ENCODE data around the gene NPB. TPM values are rescaled to one million over a fixed set of nuclear protein-coding genes. Genes with fewer than 3 reads are reported as not detected.

NPB gene
- under 1 TPM in 7 of 8 experiments, not detected in 1; 0.15 to 0.92 (median 0.43) TPM for total RNA-seq

DNA sequence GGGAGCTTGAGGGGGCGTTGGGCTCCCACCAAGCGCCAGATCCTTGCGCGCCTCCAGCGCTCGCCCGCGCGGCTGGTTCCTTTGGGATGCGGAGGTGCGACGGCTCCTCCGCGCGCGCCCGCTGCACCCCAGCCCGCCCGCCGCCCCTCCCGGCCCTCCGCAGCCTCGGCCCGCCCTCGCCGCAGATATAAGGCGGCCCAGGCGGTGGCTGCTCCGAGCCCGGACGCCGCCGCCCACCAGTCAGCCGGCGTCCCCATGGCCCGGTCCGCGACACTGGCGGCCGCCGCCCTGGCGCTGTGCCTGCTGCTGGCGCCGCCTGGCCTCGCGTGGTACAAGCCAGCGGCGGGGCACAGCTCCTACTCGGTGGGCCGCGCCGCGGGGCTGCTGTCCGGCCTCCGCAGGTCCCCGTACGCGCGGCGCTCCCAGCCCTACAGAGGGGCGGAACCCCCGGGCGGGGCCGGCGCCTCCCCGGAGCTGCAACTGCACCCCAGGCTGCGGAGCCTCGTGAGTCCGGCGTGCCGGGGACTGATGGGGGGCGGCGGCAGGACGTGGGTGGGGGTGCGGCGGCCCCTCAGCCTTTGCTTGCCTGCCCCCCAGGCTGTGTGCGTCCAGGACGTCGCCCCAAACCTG, at the start of gene NPB:
TSS of gene NPB (plus strand) at position 216 of the 630 bp plus-strand sequence. CDS start at position 256, 40 bp downstream.
- H3K4me1 ChIP-seq (replicated peaks in 1 of 2) = peaks cover 4% of the 10 kb centered on the region in 2 donors
- WGBS, 10 experiments = 0 to 27% (median 0%) methylated on average over 1 to 2 of the region's 79 CpGs; no CpG with 5 or more reads in 7 of the 10 experiments
- ATAC-seq (replicated peaks in 6 of 8) = peak; percentile 49 to 78 (median 56)
- H3K4me3 ChIP-seq = peak within 1 kb of the TSS; percentile 14 to 29 (median 26)
- in situ Hi-C loops (cut with MboI; ENCODE audit: low pct_unique_long_range_greater_than_20kb in 2 of 9, low sequenced_read_pairs in 9 of 9, unreplicated experiment in 9 of 9) = no loop called here
- H3K27ac ChIP-seq = no peak within 1 kb of the TSS

DNA sequence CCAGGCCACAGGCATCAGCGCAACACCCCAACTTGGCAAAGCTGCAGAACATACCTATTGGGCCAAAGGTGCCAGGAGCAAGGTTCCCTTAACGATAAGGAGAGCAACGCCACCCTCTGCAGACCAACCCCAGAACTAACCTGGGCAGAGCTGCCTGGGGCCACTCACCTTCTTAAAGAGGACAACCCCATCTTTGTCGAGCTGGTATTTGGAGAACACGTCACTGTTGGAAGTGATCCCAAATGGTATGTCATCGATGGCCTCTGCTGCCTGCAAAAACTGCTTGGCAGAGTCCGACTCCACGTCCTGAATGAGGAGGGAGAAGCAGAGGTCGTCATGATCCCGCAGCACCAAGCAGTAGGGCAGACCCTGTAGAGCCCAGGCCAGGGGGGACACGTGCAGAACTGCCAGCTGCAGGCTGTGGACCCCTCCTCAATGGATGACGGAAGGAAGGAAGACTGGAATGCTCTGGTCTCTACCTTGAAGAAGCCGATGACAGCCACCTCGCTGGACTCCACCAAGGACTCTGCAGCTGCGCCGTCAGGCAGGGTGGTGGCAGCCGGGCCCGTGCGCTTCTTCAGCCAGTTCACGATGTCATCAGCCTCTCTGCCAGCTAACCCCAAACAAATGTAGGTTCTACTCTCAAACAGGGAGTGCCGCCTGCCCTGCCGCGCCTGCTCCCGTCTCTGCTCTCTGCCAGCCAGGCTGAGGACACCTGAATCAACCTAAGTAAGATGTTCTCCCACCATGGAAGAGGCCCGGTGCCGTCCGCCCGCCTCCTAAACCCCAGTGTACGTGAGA, 46.9 kb upstream of the NPB start:
- in situ Hi-C loops (cut with MboI; ENCODE audit: low pct_unique_long_range_greater_than_20kb in 2 of 9, low sequenced_read_pairs in 9 of 9, unreplicated experiment in 9 of 9) = no loop called here
- H3K4me1 ChIP-seq (replicated peaks in 1 of 2) = peaks cover 5 to 12% of the 10 kb centered on the region in 2 donors
- WGBS, 10 experiments = 48 to 96% (median 82%) methylated on average over 4 to 13 of the region's 29 CpGs; no CpG with 5 or more reads in 3 of the 10 experiments
- no peak overlapping the region for H3K27ac ChIP-seq
- peak in 2 of 8 experiments; percentile 4 to 8 for ATAC-seq (replicated peaks in 6 of 8)
- no peak overlapping the region for H3K4me3 ChIP-seq

DNA sequence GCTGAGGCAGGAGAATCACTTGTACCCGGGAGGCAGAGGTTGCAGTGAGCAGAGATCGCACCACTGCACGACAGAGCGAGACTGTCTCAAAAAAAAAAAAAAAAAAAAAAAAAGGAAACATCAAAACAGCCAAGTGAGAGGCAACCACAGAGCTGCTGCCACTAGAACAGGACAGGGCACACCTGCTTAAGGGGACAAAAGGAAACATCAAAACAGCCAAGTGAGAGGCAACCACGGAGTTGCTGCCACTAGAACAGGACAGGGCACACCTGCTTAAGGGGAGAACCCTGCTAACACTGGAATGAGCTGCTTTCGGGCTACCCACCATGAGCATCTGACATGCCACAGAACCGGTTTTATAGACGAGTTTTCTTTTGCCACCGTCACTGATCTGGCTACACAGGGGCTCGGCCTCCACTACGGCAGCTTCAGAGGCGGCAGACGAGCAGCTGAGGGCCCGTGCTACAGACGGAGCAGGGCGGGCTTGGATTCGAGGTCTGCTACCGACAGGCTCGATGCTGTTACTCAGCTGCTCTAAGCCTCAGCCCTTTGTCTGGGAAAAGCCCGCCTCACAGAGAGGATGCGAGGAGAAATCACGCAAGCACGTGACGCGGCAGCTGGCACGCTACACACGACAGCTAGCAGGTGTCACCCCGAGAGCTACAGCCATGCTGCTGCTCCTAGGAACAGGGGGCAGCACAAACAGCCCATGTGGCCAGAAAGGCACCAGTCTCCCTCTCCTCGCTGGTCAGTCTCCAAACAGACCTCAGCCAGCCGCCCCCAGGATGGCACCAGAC, 43.7 kb upstream of the NPB start:
- WGBS, 10 experiments = 76 to 96% (median 93%) methylated on average over 3 to 12 of the region's 30 CpGs; no CpG with 5 or more reads in 4 of the 10 experiments
- Histone ChIP-seq H3K4me1 (replicated peaks in 1 of 2) (peaks cover 20 to 22% of the 10 kb centered on the region in 2 donors), H3K27ac (no peak overlapping the region), H3K4me3 (peak overlapping the region in 3 of 5 donors; percentile 66 to 78 (median 73))
- in situ Hi-C loops (cut with MboI; ENCODE audit: low pct_unique_long_range_greater_than_20kb in 2 of 9, low sequenced_read_pairs in 9 of 9, unreplicated experiment in 9 of 9) = no loop called here
- ATAC-seq (replicated peaks in 6 of 8) = no peak

DNA sequence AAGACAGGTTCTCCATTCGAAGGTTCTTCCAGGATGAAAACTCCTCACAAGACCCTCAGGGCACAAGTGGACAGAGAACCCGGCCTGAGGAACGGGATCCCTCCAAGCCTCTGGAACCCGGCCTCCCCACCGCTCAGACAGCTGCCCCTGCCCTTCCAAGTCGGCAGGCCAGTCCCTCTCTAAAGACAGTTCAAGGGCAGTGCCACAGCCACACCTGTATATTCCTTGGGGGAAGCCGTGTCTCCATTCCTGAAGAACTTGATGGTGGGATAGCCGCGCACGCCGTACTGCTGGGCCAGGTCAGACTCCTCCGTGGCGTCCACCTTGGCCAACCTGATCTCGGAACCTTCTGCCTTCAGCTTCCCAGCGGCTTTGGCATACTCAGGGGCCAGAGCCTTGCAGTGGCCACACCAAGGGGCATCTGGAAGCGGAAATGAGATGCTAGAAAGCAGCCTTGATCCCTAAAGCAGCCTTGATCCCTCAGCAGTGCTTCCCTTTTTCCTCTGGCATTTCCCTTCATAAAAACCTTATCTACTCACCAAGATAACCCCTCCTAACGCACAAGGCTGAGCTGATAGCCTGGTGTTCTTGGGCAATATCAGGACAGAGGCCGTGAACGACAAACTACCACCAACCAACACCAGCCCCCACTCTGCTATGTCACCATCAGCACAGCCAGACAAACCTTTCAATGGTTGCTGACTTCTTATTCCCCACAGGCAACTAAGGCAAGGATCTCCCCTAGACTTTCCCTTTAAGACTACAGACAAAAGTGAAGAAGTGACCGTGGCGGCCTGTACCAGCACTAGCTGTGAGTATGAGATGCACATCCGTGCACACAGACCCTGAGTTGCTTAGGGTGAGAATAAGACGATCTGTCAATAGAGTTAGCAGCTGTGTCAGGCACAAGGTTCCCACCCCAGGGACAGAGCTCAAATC, 42.8 kb upstream of the NPB start:
- Histone ChIP-seq H3K4me1 (replicated peaks in 1 of 2) (peaks cover 20 to 22% of the 10 kb centered on the region in 2 donors), H3K4me3 (peak overlapping the region; percentile 66 to 90 (median 73)), H3K27ac (peak overlapping the region; percentile 76 to 93)
- no peak for ATAC-seq (replicated peaks in 6 of 8)
- in situ Hi-C loops (cut with MboI; ENCODE audit: low pct_unique_long_range_greater_than_20kb in 2 of 9, low sequenced_read_pairs in 9 of 9, unreplicated experiment in 9 of 9) = no loop called here
- 0 to 91% (median 56%) methylated on average over 1 to 12 of the region's 23 CpGs; no CpG with 5 or more reads in 2 of the 10 experiments for WGBS, 10 experiments

DNA sequence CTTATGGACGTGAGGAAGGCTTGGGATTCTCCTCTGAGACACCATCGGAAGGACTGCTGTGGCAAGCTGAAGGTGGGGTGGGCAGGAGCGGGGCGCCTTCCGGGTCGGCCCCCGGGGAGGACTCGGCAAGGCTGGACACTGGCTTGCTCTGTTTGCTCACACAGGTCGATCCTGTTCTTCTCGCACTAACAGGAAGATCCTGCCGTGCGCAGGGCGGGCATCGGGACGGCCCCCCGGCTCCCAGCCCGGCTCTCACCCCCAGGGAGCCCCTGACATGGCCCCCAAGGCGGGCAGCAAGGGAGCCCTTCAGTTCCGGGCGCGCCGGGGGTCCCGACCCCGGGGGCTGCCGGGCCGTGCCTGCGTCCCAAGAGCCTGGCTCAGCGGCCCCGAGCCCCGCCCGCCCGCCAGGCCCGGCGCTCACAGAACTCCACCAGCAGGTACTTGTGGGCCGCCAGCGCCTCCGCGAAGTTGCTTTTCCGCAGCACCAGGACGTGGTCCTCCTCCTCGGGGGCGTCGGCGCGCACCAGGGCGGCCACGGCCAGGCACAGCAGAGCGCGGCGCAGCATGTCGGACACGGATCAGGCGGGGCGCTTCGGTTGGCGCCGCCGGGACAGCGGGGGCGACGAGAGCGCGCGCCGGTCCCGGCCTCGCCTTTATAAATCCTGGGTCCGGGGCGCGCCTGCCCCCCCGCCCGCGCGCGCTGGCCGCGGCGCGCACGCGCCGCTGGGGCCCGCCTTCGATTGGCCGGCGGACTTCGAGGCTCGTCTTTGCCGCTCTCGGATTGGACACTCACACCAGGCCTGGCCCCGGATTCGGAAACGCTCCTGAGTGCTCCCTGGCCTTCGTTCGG, 41.9 kb upstream of the NPB start, which contains the start of gene P4HB:
TSS of gene P4HB (minus strand) at position 630 of the 850 bp plus-strand sequence. CDS start at position 566, 64 bp downstream.
- in situ Hi-C loops (cut with MboI; ENCODE audit: low pct_unique_long_range_greater_than_20kb in 2 of 9, low sequenced_read_pairs in 9 of 9, unreplicated experiment in 9 of 9) = no loop called here
- peak within 1 kb of the TSS; percentile 66 to 90 (median 76) for H3K4me3 ChIP-seq
- H3K27ac ChIP-seq = peak within 1 kb of the TSS; percentile 95 to 98
- H3K4me1 ChIP-seq (replicated peaks in 1 of 2) = peaks cover 20 to 22% of the 10 kb centered on the region in 2 donors
- 0% methylated on average over 1 to 8 of the region's 95 CpGs; no CpG with 5 or more reads in 6 of the 10 experiments for WGBS, 10 experiments
- ATAC-seq (replicated peaks in 6 of 8) = no peak

DNA sequence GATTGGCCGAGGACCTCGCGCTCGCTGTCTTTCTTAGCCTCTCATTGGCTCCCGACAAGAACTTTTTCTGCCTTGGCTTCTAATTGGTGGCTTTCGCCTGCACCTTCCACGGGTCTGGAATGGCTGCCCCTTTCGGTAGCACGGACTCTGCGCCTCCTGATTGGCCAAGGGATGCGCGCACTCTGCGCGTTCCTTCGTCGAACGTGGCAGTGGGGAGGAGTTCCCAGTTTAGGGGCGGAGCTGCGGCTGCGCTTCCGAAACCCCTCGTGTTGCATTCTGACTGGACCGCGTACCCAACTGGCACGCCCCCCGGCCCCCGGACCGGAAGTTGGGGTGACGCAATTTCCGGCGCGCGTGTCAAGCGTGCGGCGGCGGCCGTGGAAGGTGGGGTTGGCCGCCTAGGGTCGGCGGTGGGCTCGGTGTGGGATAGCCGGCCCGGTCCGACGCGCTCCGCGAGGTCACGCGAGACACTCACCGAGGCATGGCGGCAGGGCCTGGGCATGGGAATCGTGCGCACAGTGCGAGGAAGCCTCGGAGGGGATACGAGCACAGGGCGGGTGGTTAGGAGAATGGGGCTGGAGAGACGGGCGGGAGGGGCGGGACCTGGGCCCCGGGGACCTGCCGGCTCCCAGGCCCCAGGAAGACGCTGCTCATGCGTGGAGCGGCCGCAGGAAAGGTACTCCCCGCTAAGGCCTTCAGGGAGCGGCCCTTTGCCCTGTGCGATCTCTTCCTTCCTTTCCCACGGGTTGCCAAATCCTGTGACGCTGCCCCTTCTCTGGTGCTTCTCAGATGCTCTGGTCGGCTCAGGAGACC, 41.1 kb upstream of the NPB start:
- in situ Hi-C loops (cut with MboI; ENCODE audit: low pct_unique_long_range_greater_than_20kb in 2 of 9, low sequenced_read_pairs in 9 of 9, unreplicated experiment in 9 of 9) = no loop called here
- Histone ChIP-seq H3K27ac (peak overlapping the region; percentile 95 to 98), H3K4me1 (replicated peaks in 1 of 2) (peaks cover 20 to 22% of the 10 kb centered on the region in 2 donors), H3K4me3 (peak overlapping the region; percentile 47 to 90 (median 69))
- ATAC-seq (replicated peaks in 6 of 8) = peak; percentile 71 to 89 (median 86)
- WGBS, 10 experiments = 0 to 1% (median 0%) methylated on average over 1 to 28 of the region's 74 CpGs; no CpG with 5 or more reads in 3 of the 10 experiments

DNA sequence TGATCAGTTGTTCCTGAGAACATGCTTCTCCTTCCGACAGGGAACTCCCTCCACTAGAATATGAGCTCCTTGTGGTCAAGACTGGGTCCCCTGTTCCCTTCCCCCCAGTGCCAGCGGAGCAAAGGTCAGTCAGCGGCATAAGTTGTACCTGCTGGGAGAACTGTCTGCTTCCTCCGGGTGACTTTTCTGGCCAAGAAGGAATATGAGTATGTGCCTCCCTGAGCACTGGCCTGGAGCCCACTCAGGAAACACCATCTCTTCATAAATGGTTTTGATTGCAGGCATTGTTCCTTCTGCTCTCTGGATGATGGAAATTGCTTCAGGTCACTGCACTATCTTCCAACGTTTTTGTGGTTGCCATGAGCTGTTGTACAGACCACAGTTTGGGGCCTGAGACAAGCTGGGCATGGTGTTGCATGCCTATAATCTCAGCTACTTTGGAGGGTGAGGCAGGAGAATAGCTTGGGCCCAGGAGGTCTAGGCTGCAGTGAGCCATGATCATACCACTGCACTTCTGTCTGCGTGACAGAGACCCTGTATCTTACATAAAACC, 38.8 kb upstream of the NPB start:
- in situ Hi-C loops (cut with MboI; ENCODE audit: low pct_unique_long_range_greater_than_20kb in 2 of 9, low sequenced_read_pairs in 9 of 9, unreplicated experiment in 9 of 9) = no loop called here
- WGBS, 10 experiments = 17 to 100% (median 79%) methylated on average over 1 to 5 of the region's 6 CpGs; no CpG with 5 or more reads in 3 of the 10 experiments
- no peak for ATAC-seq (replicated peaks in 6 of 8)
- Histone ChIP-seq H3K27ac (no peak overlapping the region), H3K4me1 (replicated peaks in 1 of 2) (peaks cover 31 to 40% of the 10 kb centered on the region in 2 donors), H3K4me3 (no peak overlapping the region)

DNA sequence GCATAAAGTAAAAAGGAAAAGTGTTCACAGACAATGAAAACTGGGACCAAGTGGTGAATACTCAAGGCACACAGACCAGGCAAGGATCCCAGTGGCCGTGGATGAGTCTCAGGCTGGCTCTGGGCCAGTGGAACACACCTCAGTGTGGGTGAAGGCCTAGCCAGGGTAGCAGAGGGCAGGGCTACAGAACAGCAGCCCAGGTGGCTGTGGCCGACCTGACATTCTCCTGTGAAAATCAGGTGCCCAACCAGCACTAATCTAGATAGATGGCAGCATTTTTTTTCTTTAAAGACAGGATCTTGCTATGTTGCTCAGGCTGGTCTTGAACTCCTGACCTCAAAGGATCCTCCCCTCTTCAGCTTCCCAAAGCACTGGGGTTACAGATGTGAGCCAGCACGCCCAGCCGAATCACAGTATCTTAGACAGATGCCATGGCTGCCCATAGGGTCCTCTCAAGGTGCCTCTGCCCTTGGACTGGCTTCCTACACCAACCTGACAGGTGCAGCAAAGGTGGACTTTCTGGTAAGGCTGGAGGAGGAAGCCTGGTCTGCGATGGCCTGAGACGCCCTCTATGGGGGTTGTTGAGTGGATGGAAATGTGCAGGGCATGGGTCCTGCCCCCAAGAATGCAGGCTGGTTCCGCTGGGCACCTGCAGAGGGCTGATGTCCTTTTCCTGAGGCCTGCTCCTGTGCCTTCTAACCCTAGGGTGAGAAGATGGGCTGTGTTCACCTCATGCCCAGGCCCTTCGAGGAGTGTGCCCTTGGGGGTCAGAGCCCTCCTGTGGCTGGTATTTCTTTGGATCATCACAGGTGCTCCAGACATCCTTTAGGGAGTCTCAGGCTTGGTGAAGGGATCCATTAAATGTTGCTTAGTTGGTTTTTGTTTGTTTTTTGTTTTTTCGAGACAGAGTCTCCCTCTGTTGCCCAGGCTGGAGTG, 37.9 kb upstream of the NPB start:
- no peak for ATAC-seq (replicated peaks in 6 of 8)

DNA sequence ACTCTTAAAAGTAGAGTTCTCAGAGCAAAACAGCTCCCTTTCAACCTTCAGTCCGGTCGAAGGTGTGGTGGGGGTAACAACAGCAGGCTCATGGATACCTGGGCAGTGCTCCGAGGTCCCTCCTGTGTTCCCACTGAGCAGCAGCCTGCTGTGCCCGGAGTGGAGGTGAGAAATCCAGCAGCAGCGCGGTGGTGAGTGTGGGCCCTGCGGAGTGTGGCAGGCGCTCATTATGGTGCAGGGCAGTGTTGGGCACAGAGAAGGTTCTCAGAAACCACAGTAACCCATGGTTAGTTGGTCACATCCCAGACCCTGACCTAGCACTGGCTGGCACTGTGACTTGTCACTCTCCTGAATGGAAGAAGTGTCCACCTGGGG, 36.7 kb upstream of the NPB start:
- in situ Hi-C loops (cut with MboI; ENCODE audit: low pct_unique_long_range_greater_than_20kb in 2 of 9, low sequenced_read_pairs in 9 of 9, unreplicated experiment in 9 of 9) = no loop called here
- ATAC-seq (replicated peaks in 6 of 8) = no peak
- 88 to 100% (median 97%) methylated on average over 1 to 7 of the region's 8 CpGs; no CpG with 5 or more reads in 5 of the 10 experiments for WGBS, 10 experiments
- no peak overlapping the region for H3K27ac ChIP-seq
- H3K4me1 ChIP-seq (replicated peaks in 1 of 2) = peaks cover 43 to 44% of the 10 kb centered on the region in 2 donors
- no peak overlapping the region for H3K4me3 ChIP-seq

More for the DNA sequence above, 37.9 kb upstream of the NPB start:
- 55 to 100% (median 92%) methylated on average over 1 to 5 of the region's 9 CpGs; no CpG with 5 or more reads in 4 of the 10 experiments for WGBS, 10 experiments
- no peak overlapping the region for H3K27ac ChIP-seq
- H3K4me1 ChIP-seq (replicated peaks in 1 of 2) = peaks cover 35 to 39% of the 10 kb centered on the region in 2 donors
- in situ Hi-C loops (cut with MboI; ENCODE audit: low pct_unique_long_range_greater_than_20kb in 2 of 9, low sequenced_read_pairs in 9 of 9, unreplicated experiment in 9 of 9) = no loop called here
- no peak overlapping the region for H3K4me3 ChIP-seq

All from motor neuron (in vitro differentiated cells).